Right atrium auricular region (tissue), 2 donors: ENCODE data around the gene PHKG2. TPM values are rescaled to one million over a fixed set of nuclear protein-coding genes. Genes with fewer than 3 reads are reported as not detected.
A peak's percentile ranks its signal among the peaks of the same experiment; 100 is the strongest.

Experiments used
- DNase-seq: peaks from one replicate; pipeline ENCODE4 v3.0.0-alpha.2; 2019; ENCODE audit warnings: low spot score
- H3K27ac ChIP-seq, 2 donors: fragments of 200-600 bp; sonication (generic); 1 replicate in 1 of 2; 2 replicates in 1 of 2; pipeline ENCODE4 v1.5.1; 2016 to 2019
- H3K27me3 ChIP-seq, 2 donors: fragments of 200-600 bp; sonication (generic); one replicate each; pipeline versions ENCODE4 v1.5.1 to v1.6.0; 2017 to 2019
- H3K36me3 ChIP-seq: fragments of 200-600 bp; sonication (generic); one replicate; pipeline ENCODE4 v1.5.1; 2016
- H3K4me1 ChIP-seq, 2 donors: fragments of 200-600 bp; sonication (generic); one replicate each; pipeline versions ENCODE4 v1.5.1 to v1.6.0; 2017 to 2019
- H3K4me3 ChIP-seq, 2 donors: fragments of 200-600 bp; sonication (generic); 1 replicate in 1 of 2; 2 replicates in 1 of 2; pipeline ENCODE4 v1.5.1; 2017 to 2019; ENCODE audit warnings: mild to moderate bottlenecking in 1 of 2, moderate library complexity in 1 of 2
- H3K9me3 ChIP-seq, 2 donors: fragments of 200-600 bp; sonication (generic); one replicate each; pipeline ENCODE4 v1.5.1; 2019
- total RNA-seq, 2 donors: library from RNA; depleted of rRNA; stranded (reverse); fragments of >200 nt; gene quantifications; one replicate each; pipeline ENCODE4 v1.1.0, GENCODE V29; 2016
- TF ChIP-seq, protein P1 (sequence below), 2 donors: fragments of 200-600 bp; sonication (generic); IDR thresholded peaks; one replicate each; pipeline ENCODE4 v1.5.1; 2019; ENCODE audit warnings: antibody characterized with exemption in 2 of 2

PHKG2 gene
- total RNA-seq, 2 donors from 2014 or later: 16.0 to 22.1 TPM

DNA sequence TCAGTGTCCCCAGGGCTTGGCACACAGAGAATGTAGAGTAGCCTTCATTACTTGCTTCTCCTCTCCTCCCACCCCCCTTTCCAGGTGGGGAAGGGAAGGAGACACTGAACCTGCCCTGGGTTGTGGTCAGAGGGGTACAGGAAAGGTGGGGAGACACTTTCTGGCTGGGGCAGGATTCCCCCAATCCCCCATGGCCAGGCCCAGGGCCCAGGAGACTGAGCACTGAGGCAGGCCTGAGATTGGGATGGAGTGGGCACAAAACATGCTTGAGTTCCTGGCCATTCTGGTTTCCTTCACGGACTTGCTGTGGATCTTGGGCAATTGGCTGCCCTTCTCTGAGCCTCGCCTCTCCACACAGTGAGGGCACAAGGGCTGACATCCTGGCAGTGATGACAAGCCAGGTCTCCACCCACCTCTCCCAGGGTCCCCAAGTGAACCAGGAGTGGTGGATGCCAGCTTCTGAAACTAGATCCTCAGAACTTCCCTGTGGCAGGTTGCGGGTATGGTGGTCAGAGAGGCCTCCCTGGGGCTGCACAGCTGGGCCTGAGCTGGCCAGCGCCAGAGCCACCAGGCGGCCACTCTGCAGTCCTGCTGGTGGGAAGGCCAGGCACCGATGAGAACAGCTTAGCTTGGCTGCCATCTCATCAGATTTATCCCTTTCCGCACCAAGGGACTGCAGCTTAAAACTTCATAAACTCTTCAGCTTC is 29.5 kb downstream of the PHKG2 start:
- peaks cover 0 to 35% of the 10 kb centered on the region in 2 donors for H3K4me1 ChIP-seq
- DNase-seq: no peak
- TF ChIP-seq, protein P1, sequence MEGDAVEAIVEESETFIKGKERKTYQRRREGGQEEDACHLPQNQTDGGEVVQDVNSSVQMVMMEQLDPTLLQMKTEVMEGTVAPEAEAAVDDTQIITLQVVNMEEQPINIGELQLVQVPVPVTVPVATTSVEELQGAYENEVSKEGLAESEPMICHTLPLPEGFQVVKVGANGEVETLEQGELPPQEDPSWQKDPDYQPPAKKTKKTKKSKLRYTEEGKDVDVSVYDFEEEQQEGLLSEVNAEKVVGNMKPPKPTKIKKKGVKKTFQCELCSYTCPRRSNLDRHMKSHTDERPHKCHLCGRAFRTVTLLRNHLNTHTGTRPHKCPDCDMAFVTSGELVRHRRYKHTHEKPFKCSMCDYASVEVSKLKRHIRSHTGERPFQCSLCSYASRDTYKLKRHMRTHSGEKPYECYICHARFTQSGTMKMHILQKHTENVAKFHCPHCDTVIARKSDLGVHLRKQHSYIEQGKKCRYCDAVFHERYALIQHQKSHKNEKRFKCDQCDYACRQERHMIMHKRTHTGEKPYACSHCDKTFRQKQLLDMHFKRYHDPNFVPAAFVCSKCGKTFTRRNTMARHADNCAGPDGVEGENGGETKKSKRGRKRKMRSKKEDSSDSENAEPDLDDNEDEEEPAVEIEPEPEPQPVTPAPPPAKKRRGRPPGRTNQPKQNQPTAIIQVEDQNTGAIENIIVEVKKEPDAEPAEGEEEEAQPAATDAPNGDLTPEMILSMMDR (IDR thresholded peaks at IDR 0.05): no peak

DNA sequence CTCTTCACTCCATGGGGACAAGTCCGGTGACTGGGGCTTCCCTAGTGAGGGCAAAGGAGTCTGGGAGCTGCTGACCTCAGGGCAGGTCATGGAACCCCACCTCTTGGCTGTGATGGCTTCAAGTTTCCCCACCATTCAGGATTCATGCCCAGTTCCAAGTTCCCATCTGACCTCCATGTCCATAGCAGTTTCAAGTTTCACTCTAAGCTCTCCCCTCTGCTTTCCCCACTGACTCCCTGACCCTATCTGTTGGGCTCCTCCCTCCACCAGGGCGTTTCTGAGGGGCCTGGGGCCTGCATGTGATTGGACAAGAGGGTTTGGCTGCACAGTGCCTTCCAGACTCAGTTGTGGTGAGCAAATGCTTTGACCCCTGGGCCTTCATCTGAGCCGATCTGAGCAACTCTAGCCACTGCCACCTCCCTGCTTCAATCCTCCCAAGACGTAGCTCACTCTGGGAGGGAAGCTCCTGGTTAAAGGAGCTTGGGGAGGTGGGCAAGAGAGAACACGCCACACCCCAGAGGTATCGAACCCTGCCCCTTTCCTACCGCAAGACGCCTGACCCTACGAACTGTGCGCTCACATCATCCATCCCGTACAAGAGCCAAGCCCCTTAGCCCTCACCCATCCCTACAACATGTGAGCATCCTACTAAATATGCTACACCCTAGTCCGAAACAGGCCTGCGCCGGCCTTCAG is 30.5 kb downstream of the PHKG2 start:
- Histone ChIP-seq H3K4me3 (no peak overlapping the region), H3K27ac (peak overlapping the region in 1 of 2 donors; percentile 16), H3K4me1 (peaks cover 0 to 35% of the 10 kb centered on the region in 2 donors), H3K36me3 (peaks cover 29% of the 10 kb centered on the region), H3K27me3 (no peaks in the 10 kb centered on the region), H3K9me3 (no peaks in the 10 kb centered on the region)
- DNase-seq: no peak
- TF ChIP-seq, protein P1 (IDR thresholded peaks at IDR 0.05): no peak

More for the DNA sequence above, 29.5 kb downstream of the PHKG2 start:
- Histone ChIP-seq H3K27ac (peak overlapping the region; percentile 15 to 90), H3K4me3 (no peak overlapping the region), H3K27me3 (no peaks in the 10 kb centered on the region), H3K9me3 (no peaks in the 10 kb centered on the region), H3K36me3 (peaks cover 29% of the 10 kb centered on the region)

DNA sequence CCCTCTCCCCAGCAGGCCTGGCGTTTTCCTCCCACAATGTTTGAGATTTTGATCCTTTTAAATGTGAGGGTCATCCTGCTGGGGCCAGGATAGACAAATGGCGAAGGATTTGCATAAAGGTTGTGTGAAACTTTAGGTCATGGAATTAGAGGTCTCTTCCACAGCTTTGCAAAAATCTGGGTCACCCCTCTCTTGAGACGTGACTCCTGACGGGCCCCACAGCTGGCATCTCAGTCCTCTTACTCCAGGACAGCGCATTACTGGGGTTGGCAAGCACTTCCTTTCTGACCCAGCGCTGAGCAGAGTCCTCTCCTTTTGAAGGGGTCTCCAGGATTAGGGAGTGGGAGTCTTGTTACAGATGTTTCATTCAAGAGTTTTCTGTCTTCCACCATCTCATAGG is 31.4 kb downstream of the PHKG2 start:
- DNase-seq: no peak
- H3K27me3 ChIP-seq: no peaks in the 10 kb centered on the region
- H3K9me3 ChIP-seq: no peaks in the 10 kb centered on the region
- no peak overlapping the region for H3K4me3 ChIP-seq
- no peak overlapping the region for H3K27ac ChIP-seq
- TF ChIP-seq, protein P1 (IDR thresholded peaks at IDR 0.05): no peak
- H3K4me1 ChIP-seq: peaks cover 0 to 28% of the 10 kb centered on the region in 2 donors
- peaks cover 25% of the 10 kb centered on the region for H3K36me3 ChIP-seq

DNA sequence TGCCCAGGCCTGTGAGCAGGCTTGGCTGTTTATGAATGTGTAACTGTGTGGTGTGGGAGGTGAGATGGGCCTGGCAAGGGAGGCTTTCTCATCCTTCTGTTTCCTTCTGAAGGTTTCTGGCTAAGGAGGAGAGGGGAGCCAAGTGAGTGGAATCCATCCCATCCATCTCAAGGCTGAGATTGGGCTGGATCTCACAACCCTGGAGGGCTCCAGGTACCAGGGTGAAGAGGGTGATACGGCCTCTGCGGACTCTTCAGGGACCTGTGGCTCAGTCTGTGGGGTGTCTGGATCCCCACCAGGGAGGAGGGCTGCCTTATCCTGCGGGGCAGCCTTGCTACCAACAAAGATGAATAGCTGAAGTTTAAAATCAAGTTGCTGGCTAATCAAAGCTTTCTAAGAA is 31.8 kb downstream of the PHKG2 start:
- Histone ChIP-seq H3K27ac (no peak overlapping the region), H3K27me3 (no peaks in the 10 kb centered on the region), H3K9me3 (no peaks in the 10 kb centered on the region), H3K4me1 (peaks cover 0 to 24% of the 10 kb centered on the region in 2 donors), H3K4me3 (no peak overlapping the region), H3K36me3 (peaks cover 25% of the 10 kb centered on the region)
- TF ChIP-seq, protein P1 (IDR thresholded peaks at IDR 0.05): no peak
- DNase-seq: no peak

DNA sequence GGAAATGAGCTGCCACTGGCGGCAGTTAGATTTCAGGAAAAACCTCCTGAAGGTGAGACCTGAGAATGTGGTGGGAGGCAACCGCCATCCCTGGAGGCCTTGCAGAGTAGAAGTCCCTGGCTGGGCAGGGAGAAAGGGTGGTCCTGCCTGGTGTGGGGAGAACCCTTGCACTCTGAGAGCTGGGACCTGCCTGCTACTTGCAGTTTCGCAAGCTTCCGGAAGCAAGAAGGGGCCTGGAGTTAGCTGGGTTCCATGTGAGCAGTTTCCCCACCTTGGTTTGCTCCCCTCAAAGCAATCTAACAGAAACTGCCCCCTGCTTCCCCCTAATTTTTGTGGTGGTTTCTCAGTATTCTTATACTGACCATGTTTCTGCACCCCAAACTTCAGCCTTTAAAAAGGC is 32.3 kb downstream of the PHKG2 start:
- Histone ChIP-seq H3K4me3 (no peak overlapping the region), H3K4me1 (peaks cover 0 to 26% of the 10 kb centered on the region in 2 donors), H3K27me3 (no peaks in the 10 kb centered on the region), H3K27ac (no peak overlapping the region), H3K36me3 (peaks cover 25% of the 10 kb centered on the region), H3K9me3 (no peaks in the 10 kb centered on the region)
- TF ChIP-seq, protein P1 (IDR thresholded peaks at IDR 0.05): no peak
- no peak for DNase-seq
